HG03378 (cell line): Measurements from ENCODE around the gene LRRC8E.
A peak's percentile ranks its signal among the peaks of the same experiment; 100 is the strongest.

Experiments used
- ATAC-seq: cut with Tn5 transposase; IDR thresholded peaks from one replicate; pipeline ENCODE4 v1.9.1; 2021; ENCODE audit warnings: mild to moderate bottlenecking, moderate library complexity; ENCODE audit not compliant: unreplicated experiment

LRRC8E gene

DNA sequence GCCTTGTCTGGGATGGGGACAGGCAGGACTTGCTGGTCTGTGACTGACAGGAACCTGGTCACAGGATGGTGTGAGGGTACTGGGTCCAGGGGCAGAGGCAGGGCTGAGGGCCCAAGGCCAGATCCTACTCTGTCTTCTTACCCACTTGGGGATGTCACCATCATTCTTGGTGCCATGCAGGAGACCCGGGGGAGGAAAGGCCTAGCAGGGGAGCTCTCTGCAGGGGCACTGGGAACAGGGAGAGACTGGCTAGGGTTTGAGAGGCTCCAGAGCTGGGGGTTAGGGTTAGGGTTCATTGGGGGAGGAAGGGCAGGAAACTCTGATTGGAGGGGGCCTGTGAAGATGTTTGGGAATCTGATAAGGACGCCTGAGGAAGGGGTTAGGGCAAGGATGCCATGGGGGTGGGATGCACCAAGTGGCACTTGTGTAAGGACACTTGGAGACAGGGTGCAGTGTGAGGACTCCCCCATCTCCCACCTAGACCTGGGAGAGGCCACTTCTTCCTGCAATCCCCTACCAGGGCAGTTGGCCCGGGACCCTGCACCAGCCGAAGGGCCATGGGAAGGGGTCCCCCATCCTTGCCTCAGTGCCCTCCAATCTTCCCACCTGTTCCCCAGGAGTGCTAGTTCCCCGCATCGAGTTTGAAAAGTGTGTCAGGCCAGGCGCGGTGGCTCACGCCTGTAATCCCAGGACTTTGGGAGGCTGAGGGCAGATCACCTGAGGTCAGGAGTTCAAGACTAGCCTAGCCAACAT is 21.0 kb upstream of the LRRC8E start:
- ATAC-seq, result no peak

DNA sequence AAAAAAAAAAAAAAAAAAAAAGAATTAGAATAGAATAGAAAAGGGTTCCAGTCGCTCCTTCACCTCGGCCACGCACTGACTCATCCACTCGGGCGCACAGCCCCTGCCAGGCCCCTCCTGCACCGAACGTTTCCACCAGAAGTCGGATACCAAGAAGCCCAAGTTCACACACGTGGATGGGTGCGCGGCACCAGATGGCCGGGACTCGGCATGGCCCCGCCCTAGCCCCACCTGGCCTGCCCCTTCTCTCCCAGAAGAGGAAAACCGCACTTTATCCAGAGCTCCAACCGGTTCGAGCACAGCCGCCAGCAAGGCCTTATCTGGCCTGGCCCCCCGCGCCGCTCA is 20.0 kb upstream of the LRRC8E start:
- no peak for ATAC-seq

DNA sequence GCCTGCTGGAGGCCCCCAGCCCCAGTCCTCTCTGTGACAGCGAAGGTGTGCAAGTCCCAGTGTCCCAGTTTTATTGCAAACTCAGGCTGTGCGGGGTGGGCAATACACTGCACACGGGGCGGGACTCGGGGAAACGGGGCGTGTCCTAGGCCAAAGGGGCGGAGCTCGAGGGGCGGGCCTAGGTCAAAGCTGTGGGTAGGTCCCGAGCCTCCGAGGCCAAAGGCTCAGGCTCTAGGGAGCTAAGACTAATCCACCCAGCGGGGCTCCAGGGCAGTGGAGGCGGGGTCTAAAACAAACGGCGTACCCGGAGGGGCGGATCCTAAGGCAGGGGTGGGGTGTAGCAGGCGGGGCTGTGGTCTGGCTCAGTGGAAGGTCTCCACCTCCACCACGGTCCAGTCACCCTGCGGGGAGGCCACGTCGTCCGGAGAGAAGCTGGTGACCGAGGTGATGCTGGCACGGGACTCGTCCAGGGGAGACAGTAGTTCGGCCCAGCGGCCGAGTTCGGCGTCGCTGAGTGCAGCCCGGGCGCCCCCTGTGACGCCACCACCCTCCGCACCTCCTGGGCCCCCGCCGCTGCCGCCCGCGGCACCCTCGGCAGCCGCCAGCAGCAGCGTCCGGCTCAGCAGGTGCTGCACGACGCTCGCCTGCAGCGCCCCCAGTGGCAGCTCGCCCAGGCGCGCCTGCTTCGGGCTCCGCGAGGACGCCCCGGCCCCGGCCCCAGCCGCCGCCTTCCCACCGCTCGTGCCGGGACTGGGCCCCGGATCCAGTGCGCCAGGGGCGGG is 19.4 kb upstream of the LRRC8E start:
- peak; percentile 47 for ATAC-seq

DNA sequence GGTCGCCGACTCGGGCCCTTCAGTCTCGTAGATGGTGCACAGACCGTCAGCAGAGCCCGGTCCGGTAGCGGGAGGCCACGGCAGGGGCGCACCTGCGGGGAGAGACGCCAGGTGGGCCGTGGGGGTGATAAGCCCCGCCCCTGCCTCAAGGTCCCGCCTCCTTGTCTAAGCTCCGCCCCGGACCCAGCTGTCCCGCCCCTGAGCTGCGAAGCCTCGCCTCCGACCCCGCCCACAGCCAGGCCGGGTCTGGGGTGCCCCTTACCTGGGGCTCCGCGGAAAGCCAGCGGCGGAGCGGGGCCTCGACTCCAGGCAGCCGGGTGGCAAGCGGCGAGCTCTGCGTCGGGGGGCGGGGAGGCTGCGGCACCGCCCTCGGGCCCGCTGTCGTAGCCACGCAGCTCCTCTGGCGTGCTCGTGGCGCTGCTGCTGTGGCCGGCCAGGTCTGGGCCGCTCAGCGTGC is 18.8 kb upstream of the LRRC8E start:
- peak; percentile 43 for ATAC-seq

DNA sequence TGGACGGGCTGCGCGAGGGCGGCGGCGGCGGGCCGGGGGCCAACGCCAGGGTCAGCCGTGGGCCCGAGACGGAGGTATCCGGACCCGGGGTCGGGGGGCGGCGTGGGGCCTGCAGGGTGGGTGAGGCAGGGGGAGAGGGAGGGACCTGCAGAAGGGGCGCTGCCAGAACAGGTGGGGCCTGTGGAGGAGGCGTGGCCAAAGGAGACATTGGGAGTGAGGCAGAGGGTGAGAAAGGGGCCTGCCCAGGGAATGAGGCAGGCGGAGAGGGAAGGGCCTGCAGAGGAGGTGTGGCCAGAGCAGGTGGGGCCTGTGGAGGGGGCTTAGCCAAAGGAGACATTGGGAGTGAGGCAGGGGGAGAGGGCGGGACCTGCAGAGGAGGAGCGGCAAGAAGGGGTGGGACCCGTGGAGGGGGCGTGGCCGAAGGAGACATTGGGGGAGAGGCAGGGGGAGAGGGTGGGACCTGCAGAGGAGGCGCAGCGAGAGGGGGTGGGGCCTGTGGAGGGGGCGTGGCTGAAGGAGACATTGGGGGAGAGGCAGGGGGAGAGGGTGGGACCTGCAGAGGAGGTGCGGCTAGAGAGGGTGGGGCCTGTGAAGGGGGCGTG is 18.3 kb upstream of the LRRC8E start:
- ATAC-seq, result no peak

DNA sequence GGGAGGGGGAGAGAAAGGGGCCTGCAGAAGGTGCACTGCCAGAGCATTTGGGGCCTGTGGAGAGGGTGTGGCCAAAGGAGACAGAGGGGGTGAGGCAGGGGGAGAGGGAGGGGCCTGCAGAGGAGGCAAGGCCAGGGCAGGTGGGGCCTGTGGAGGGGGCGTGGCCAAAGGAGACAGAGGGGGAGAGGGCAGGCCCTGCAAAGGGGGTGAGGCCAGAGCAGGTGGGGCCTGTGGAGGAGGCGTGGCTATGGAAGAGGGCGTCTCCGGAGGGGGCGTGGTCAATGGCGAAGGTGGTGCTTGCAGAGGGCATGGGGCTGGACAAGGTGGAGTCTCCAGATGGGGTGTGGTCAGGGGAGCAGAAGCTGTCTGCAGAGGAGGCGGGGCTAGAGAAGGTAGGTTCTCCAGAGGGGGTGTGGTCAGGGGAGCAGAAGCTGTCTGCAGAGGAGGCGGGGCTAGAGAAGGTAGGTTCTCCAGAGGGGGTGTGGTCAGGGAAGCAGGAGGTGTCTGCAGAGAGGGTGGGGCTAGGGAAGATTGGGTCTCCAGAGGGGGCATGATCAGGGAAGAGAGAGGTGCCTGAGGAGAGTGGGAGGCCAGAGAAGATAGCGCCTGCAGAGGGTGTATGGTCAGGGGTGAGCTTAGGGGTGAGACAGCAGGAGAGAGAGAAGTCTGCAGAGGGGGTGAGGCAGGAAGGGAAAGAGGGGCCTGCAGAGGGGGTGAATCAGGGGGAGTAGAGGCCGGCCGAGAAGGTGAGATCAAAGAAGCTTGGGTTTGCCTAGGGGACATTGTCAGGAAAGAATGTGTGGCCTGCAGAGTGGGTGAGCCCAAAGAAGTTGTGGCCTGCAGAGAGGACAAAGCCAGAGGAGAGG is 17.5 kb upstream of the LRRC8E start:
- ATAC-seq, result no peak

DNA sequence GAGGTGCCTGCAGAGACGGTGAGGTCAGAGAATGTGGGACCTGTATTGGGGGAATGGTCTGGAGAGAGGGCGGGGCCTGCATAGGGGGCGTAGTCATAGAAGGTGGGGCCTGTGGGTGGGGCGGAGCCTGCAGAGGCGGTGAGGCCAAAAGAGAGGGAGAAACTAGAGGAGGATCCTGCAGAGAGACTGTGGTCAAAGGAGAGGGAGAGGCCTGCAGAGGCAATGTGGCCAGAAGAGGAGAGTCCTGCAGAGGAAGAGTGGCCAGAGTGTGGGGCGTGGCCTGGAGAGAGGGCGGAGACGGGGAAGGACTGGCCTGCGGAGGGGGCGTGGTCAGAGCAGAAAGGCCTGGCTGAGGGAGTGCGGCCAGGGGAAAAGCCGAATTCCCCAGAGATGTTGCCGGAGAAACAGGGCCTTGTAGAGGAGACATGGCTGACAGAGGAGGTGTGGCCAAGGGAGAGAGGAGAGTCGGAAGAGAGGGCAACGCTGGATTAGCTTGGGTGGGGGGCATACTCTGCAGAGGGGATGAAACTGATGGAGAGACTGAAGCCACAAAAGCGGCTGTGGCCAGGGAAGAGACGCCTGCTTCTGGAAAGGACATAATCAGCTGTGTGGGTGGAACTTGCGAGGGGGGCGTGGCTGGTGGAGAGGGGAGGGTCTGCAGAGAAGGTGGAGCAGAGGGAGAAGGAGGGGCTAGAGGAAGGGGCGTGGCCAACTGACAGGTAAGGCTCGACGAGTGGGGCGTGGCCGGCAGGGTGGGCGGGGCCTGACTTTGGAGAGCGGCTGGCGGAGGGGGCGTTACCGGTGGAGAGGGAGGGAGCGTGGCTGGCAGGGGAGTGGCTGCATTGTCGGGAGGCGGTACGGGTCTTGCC is 16.6 kb upstream of the LRRC8E start:
- ATAC-seq, result no peak

DNA sequence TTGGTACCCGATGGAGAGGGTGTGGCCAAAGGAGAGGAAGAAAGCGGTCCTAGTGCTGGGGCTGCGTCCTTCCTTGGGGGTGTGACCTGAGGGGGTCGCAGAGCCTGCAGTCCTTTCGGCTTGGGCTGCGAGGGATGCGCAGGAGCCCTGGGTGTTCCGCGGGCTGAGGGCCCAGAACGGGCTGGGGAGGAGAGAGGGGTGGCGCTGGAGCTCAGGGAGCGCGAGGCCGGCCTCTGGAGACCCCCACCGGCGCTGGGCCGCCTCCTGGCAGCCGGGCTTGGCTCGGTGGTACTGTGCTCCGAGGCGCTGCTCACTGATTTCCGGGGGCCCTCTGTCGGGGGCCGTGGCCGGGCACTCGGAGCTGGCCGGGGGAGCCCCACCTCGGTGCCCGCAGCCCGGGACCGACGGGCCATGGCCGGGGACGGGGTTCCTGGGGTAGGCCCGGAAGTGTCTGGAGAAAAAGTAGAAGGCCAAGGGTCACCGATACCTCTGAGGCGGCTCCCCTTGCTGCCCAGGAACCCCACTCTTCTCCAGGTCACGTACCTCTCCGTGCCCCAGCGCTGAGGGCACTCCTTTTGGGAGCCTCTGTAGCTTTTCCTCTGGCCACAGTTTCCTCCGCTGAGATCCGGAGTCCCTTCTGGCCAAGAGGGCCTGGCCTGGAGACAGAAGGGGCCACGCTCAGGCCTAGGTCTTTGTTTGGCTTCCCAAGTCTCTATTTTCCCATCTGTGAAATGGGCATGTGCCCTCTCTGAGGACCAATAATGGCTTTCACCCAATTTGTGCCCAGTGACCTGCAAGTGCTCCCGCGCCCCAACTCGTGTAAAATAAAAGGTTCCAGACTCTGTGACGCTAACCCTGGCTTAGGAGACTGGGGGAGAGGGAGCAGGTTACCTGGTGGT is 15.8 kb upstream of the LRRC8E start:
- no peak for ATAC-seq

DNA sequence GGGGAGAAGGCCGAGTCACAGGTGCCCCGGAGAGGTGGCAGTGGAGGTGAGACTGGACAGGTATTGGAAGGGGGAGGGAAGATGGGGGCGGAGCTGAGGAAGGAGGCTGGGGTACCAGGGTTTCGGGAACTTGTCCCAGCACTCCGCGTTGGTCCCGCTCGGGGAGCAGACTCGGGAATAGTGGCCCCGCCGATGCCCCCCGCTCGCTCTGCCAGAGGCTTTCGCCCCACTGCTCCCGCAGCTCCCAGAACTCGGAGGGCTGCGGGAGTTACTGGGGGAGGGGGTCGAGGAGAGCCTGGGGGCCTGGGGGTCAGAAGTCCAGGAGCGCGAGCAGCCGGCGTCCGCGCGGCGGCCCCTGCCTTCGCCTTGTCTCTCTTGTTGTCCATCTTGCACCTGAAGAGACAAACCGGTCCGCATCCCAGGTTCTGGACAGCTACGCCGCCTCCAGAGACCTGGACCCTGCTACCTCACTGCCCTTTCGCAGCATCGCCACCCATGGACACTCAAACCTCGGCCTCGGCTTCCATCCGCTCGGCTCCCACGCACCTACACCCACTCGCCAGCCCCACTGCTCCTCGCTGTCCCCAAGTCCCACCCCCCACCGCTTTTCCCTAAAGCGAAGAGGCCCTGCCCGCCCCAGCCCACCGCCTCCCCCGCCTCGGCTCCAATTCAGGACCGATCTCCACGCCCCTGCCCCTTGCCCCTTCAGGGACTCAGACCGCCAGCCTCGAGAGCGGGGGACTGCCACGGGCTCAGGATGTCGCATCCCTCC is 14.8 kb upstream of the LRRC8E start:
- no peak for ATAC-seq

DNA sequence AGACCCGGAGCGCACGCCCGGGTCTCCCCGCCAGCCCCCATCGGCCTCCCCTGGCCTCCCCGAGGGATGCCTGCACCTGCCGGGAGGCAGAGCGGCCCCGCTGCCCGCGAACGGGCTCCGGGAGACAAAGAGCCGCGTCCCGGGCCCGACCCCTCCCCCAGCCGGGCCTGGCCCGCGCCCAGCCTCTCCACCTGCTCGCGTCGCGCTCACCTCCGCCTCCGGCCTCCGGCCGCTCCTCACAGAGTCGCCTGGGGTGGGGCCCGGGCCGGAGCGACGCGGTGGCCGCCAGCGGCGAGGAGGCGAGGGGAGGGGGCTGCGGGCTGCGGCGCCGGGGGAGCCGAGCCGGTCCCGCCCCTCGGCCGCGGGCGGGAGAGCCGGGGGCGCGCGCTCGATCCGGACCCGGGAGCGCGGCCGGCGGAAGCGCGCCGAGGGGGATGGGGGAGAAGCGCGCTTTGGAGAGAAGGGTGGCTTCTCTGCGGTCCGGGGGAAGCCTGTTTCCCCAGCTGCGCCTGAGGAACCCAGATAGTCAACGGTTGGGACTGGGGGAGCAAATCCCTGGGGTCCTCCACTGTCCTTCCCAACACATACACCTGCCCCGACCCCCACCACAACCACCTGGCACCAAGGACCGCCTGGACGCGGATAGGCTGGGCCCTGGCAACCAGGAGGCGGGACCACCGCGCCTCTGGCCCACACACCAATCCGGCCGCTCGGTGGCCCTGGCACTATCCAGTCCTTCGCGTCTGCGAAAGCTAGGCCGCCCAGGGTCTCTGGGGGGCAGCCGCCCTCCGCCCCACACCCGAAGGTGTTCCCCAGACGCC is 14.0 kb upstream of the LRRC8E start, which contains the start of gene PRR36:
Gene PRR36, minus strand, starts transcription at position 315 of the 821 bp plus-strand sequence. CDS start 701 bp downstream, outside the sequence.
- ATAC-seq, result no peak

DNA sequence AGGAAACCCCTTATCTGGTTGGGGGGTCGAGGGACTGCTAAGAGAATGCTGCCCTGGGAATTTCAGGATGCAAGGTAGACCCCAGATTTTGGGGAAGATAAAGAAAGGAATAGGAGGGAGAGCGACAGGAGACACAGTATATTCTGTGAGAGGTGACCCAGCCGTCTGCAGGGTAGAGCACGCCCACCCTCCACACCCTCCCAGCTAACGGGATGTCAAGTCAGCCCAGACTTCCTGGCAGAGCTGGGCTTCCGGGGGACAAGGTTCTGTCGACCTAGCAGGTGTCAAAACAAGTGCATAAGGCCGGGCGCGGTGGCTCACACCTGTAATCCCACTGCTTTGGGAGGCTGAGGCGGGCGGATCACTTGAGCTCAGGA is 13.4 kb upstream of the LRRC8E start:
- no peak for ATAC-seq

DNA sequence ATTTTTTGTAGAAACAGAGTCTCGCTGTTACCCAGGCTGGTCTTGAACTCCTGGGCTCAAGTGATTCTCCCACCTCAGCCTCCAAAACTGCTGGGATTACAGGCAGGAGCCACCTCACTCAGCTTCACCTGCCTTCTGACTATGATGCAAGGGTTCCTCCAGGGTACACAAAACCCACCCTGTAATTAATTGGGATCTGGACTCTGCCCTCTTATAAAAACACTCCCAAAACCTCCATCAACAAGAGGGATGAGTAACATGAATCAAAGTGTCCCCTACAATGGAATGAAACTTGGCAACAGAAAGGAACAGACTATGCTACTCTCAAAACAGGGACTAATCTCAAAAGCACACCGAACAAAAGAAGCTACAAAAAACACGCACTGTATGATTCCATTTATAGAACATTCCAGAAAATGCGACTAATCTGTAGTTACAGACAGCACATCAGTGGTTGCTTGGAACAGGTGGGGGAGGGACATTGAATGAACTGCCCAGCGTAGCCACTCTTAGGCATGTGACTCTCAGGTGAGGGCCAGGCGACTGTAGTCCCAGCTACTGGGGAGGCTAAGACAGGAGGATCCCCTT is 11.0 kb upstream of the LRRC8E start:
- ATAC-seq, result no peak

DNA sequence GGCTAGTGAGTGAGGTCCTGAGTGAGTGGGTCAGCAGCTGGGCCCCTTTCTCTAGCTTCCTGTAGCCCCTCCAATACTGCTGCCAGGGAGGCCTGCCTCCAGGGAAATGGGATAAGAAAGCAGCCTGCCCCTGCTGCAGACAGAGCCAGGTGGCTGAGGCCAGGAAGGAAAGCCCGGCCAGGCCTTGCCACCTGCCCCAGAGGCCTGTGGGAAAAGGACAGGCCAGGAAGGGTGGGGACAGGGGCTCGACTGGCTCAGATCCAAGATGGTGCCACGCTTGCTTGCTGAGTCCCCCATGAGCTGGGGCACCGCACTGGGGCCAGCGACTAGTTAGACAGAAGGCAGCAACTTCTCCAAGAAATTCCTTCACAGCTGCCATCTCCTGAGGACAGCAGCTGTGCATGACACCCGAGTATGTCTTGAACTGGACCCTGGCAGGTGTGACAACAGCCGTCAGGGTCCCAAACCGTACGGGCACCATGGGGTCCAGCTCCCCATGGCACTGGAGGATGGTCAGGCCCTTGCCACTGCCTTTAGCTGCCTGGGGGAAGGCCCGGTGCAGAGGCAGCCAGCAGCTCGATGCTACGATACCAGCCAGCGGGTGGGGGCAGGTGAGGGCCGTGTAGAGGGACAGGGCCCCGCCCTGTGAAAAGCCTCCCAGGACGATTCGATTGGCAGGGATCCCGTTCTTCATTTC is 9.1 kb upstream of the LRRC8E start:
- ATAC-seq, result no peak

DNA sequence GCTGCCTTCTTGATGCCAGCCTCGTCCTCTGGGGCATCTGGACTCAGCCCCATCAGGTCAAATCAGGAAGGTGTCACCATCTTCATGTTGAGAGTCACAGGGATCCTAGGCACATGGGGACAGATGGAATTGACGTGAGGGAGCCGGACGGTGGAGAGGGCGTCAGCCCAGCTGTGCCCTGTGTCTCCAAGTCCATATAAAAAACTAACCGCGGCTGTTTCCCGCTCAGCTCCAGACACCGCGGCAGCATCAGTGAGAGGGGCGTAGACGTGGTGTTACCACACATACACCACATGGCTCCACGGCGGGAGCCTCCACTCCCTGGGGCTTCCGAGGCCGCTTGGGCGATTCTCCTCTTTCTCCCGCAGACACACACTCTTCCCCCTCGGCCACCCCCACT is 8.5 kb upstream of the LRRC8E start:
- ATAC-seq, result no peak

DNA sequence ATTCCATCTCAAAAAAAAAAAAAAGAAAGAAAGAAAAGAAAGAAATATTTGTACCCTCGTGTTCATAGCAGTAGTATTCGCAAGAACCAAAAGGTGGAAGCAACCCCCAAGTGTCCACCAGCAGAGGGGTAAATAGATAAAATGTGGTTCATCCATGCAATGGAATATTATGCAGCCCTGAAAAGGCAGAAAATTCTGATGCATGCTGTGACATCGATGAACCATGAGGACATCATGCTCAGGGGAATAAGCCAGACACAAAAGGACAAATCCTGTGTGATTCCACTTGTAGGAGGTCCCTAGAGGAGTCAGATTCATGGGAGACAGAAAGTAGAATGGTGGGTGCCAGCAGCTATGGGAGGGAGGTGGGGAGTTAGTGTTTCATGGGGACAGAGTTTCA is 6.4 kb upstream of the LRRC8E start:
- no peak for ATAC-seq

DNA sequence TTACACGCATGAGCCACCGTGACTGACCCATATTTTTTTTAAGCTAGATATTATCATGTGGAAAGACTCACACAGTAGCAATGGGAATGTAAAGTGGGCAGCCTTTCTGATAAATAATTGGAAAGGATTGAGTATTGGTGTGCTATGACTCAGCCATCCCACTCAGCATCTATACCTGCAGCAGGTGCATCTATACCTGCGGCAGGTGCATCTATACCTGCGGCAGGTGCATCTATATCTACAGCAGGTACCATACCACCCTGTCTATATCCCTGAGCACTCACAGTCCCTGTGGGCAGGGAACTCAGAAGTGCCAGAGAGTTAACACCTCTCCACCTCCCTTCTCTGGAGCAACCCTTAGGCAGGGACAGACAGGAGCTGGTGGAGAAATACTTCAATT is 5.2 kb upstream of the LRRC8E start:
- no peak for ATAC-seq
